K562 (cell line): ENCODE data around the gene ATP5MK. TPM values are rescaled to one million over a fixed set of nuclear protein-coding genes. Genes with fewer than 3 reads are reported as not detected.

Experiments
- E2F4 ChIP-seq: sonication (generic); formaldehyde crosslinking; IDR thresholded peaks from 2 replicates; pipeline ENCODE4 v1.8.0; 2022; ENCODE audit warnings: mild to moderate bottlenecking, low read depth, missing genetic modification reagents
- GATAD2B ChIP-seq: fragments of 450-650 bp; IDR thresholded peaks from 2 replicates; pipeline ENCODE4 v1.6.1; 2017; ENCODE audit warnings: mild to moderate bottlenecking, borderline replicate concordance
- HDAC3 ChIP-seq: fragments of 450-650 bp; IDR thresholded peaks from 2 replicates; pipeline ENCODE4 v1.6.1; 2018; ENCODE audit warnings: borderline replicate concordance, mild to moderate bottlenecking, moderate library complexity; ENCODE audit not compliant: partially characterized antibody
- HNRNPL ChIP-seq: fragments of 200-400 bp; formaldehyde crosslinking; IDR thresholded peaks from 2 replicates; pipeline ENCODE4 v1.6.1; 2017; ENCODE audit warnings: low read depth, mild to moderate bottlenecking, low read length
- KAT7 ChIP-seq: sonication (generic); formaldehyde crosslinking; IDR thresholded peaks from 2 replicates; pipeline ENCODE4 v1.8.0; 2022; ENCODE audit warnings: missing genetic modification reagents, mild to moderate bottlenecking, borderline replicate concordance
- MITF ChIP-seq: IDR thresholded peaks from 2 replicates; pipeline ENCODE4 v1.6.1; 2014; ENCODE audit warnings: antibody characterized with exemption
- POLR2G ChIP-seq: fragments of 200-400 bp; formaldehyde crosslinking; IDR thresholded peaks from 2 replicates; pipeline ENCODE4 v1.6.1; 2017; ENCODE audit warnings: low read depth, mild to moderate bottlenecking, antibody characterized with exemption, low read length, moderate library complexity
- PRPF4 ChIP-seq: fragments of 200-400 bp; formaldehyde crosslinking; IDR thresholded peaks from one replicate; pipeline ENCODE4 v1.6.1; 2017; ENCODE audit warnings: low read length, low read depth, mild to moderate bottlenecking; ENCODE audit not compliant: insufficient read depth, poor library complexity, severe bottlenecking
- SMAD3 ChIP-seq: fragments of 450-650 bp; formaldehyde crosslinking; conservative IDR thresholded peaks from 2 replicates; pipeline ENCODE4 v1.4.0; 2020; ENCODE audit warnings: mild to moderate bottlenecking
- TCF7L2 ChIP-seq: fragments of 150-350 bp; IDR thresholded peaks from 2 replicates; pipeline ENCODE4 v1.6.1; 2016; ENCODE audit warnings: low read depth, mild to moderate bottlenecking, low read length, moderate library complexity
- ZNF124 ChIP-seq: sonication (generic); formaldehyde crosslinking; IDR thresholded peaks from 2 replicates; pipeline ENCODE4 v1.8.1; 2022; ENCODE audit warnings: missing genetic modification reagents
- ZNF24 ChIP-seq: fragments of 450-650 bp; IDR thresholded peaks from 2 replicates; pipeline ENCODE4 v1.6.1; 2016
- ZNF263 ChIP-seq: sonication (generic); formaldehyde crosslinking; IDR thresholded peaks from 2 replicates; pipeline ENCODE4 v1.8.0; 2022; ENCODE audit warnings: mild to moderate bottlenecking, missing genetic modification reagents, borderline replicate concordance
- ZNF282 ChIP-seq: sonication (generic); formaldehyde crosslinking; IDR thresholded peaks from 2 replicates; pipeline ENCODE4 v1.8.1; 2023; ENCODE audit warnings: missing genetic modification reagents
- ZNF444 ChIP-seq: fragments of 250-450 bp; sonication (Bioruptor Pico); IDR thresholded peaks from 2 replicates; pipeline ENCODE4 v1.4.0; 2020; ENCODE audit warnings: mild to moderate bottlenecking, moderate library complexity
- ZNF75A ChIP-seq: fragments of 450-650 bp; formaldehyde crosslinking; IDR thresholded peaks from 2 replicates; pipeline ENCODE4 v1.4.0; 2020; ENCODE audit warnings: mild to moderate bottlenecking
- polyA plus RNA-seq, 8 experiments: library from polyadenylated mRNA; depleted of rRNA in 4 of 8; stranded (reverse) in 5 of 8; unstranded in 3 of 8; fragments of >200 nt; fragmentation: Nextera tagmentation in 2 of 8; fragmentation: Illumina TruSeq in 1 of 8; extraction: Ambion mirVana in 2 of 8; extraction: Trizol in 1 of 8; gene quantifications; 2 replicates each; pipeline versions ENCODE4 v1.2.1 to v1.2.3, GENCODE V29; 2011 to 2014; ENCODE audit warnings: inconsistent platforms in 1 of 8, missing spikeins in 1 of 8
- total RNA-seq, 7 experiments: library from RNA; depleted of rRNA in 6 of 7; stranded (reverse); fragments of >200 nt in 6 of 7; fragmentation: Illumina TruSeq in 2 of 7; extraction: Trizol in 2 of 7; gene quantifications; 2 replicates each; pipeline versions ENCODE4 v1.2.1 to v1.2.3, GENCODE V29; 2011 to 2021; ENCODE audit warnings: low replicate concordance in 1 of 7
- TF ChIP-seq, protein P1 (sequence below), 2 experiments: IDR thresholded peaks; 2 replicates each; pipeline ENCODE4 v1.6.1; 2011; ENCODE audit warnings: borderline replicate concordance in 1 of 2, control low read depth in 1 of 2, low read depth in 1 of 2, low read length in 1 of 2, mild to moderate bottlenecking in 1 of 2, mixed read lengths in 1 of 2, moderate library complexity in 1 of 2; ENCODE audit not compliant: insufficient read depth in 1 of 2, insufficient read length in 1 of 2, poor library complexity in 1 of 2, severe bottlenecking in 1 of 2; ENCODE audit errors: extremely low read depth in 1 of 2
- TF ChIP-seq, protein P2 (sequence below): fragments of 200-400 bp; formaldehyde crosslinking; IDR thresholded peaks from 2 replicates; pipeline ENCODE4 v1.6.1; 2017; ENCODE audit warnings: mild to moderate bottlenecking, low read depth, low read length, moderate library complexity
- TF ChIP-seq, protein P3 (sequence below): fragments of 450-650 bp; IDR thresholded peaks from 2 replicates; pipeline ENCODE4 v1.6.1; 2016; ENCODE audit warnings: low read depth, mild to moderate bottlenecking, moderate library complexity

Gene ATP5MK
- total and polyA plus RNA-seq, 9 of the 15 experiments (the other 6 are each of a cell fraction or from before 2014, with no cell fraction given) = 182 to 1,810 (median 741) TPM

GRCh38 chr10:103350517-103351260 lies 45.6 kb downstream of the ATP5MK start, which contains the start of gene PCGF6 (continued):
- TF ChIP-seq PRPF4 (no peak), POLR2G (peak; percentile 89), ZNF444 (CRISPR knock-in tag) (no peak), E2F4 (peak; percentile 48; the same call in 1 of the 2 replicates), ZNF124 (no peak), HNRNPL (no peak), ZNF282 (CRISPR knock-in tag) (no peak), ZNF75A (CRISPR knock-in tag) (no peak), SMAD3 (CRISPR knock-in tag) (no peak), HDAC3 (no peak), KAT7 (CRISPR knock-in tag) (0 out of 2 replicates have a peak, but pooled peaks have one; percentile 44), MITF (no peak), ZNF24 (no peak), TCF7L2 (no peak), GATAD2B (no peak), ZNF263 (CRISPR knock-in tag) (peak; percentile 69)
- TF ChIP-seq, protein P1, sequence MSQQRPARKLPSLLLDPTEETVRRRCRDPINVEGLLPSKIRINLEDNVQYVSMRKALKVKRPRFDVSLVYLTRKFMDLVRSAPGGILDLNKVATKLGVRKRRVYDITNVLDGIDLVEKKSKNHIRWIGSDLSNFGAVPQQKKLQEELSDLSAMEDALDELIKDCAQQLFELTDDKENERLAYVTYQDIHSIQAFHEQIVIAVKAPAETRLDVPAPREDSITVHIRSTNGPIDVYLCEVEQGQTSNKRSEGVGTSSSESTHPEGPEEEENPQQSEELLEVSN (IDR thresholded peaks at IDR 0.05; ENCODE audit: borderline replicate concordance in 1 of 2, extremely low read depth in 1 of 2, insufficient read depth in 1 of 2, insufficient read length in 1 of 2, low read depth in 1 of 2, low read length in 1 of 2, poor library complexity in 1 of 2, severe bottlenecking in 1 of 2) = peak; percentile 89 to 97
- TF ChIP-seq, protein P2, sequence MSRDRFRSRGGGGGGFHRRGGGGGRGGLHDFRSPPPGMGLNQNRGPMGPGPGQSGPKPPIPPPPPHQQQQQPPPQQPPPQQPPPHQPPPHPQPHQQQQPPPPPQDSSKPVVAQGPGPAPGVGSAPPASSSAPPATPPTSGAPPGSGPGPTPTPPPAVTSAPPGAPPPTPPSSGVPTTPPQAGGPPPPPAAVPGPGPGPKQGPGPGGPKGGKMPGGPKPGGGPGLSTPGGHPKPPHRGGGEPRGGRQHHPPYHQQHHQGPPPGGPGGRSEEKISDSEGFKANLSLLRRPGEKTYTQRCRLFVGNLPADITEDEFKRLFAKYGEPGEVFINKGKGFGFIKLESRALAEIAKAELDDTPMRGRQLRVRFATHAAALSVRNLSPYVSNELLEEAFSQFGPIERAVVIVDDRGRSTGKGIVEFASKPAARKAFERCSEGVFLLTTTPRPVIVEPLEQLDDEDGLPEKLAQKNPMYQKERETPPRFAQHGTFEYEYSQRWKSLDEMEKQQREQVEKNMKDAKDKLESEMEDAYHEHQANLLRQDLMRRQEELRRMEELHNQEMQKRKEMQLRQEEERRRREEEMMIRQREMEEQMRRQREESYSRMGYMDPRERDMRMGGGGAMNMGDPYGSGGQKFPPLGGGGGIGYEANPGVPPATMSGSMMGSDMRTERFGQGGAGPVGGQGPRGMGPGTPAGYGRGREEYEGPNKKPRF = no peak
- TF ChIP-seq, protein P3, sequence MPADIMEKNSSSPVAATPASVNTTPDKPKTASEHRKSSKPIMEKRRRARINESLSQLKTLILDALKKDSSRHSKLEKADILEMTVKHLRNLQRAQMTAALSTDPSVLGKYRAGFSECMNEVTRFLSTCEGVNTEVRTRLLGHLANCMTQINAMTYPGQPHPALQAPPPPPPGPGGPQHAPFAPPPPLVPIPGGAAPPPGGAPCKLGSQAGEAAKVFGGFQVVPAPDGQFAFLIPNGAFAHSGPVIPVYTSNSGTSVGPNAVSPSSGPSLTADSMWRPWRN = no peak
